Sigmoid colon (tissue), 7 donors: ENCODE data around the gene MAN2A2. TPM values are rescaled to one million over a fixed set of nuclear protein-coding genes. Genes with fewer than 3 reads are reported as not detected.

ENCODE experiments used
- DNase-seq: peaks from one replicate; pipeline ENCODE4 v3.0.0-alpha.2; 2019
- H3K27ac ChIP-seq, 4 donors: fragments of 200-600 bp; sonication (generic); one replicate each; pipeline ENCODE4 v1.5.1; 2016 to 2019; ENCODE audit warnings: mild to moderate bottlenecking in 1 of 4
- H3K27me3 ChIP-seq, 3 donors: fragments of 200-600 bp; sonication (generic); one replicate each; pipeline ENCODE4 v1.5.1; 2019; ENCODE audit warnings: mild to moderate bottlenecking in 1 of 3
- H3K36me3 ChIP-seq, 4 donors: fragments of 200-600 bp; sonication (generic); one replicate each; pipeline ENCODE4 v1.5.1; 2016 to 2019
- H3K4me1 ChIP-seq, 4 donors: fragments of 200-600 bp; sonication (generic); one replicate each; pipeline ENCODE4 v1.5.1; 2017 to 2019
- H3K4me3 ChIP-seq, 4 donors: fragments of 200-600 bp; sonication (generic); one replicate each; pipeline ENCODE4 v1.5.1; 2017 to 2019; ENCODE audit warnings: mild to moderate bottlenecking in 2 of 4, moderate library complexity in 1 of 4
- H3K9me3 ChIP-seq, 4 donors: fragments of 200-600 bp in 3 of 4; sonication (generic) in 3 of 4; one replicate each; pipeline versions ENCODE4 v1.5.1 to v1.6.1; 2013 to 2019
- CTCF ChIP-seq, 4 experiments: fragments of 450-650 bp in 3 of 4; fragments of 200-600 bp in 1 of 4; IDR thresholded peaks; one replicate each; pipeline ENCODE4 v1.5.1; 2016 to 2019; ENCODE audit warnings: antibody characterized with exemption in 4 of 4, mild to moderate bottlenecking in 3 of 4, moderate library complexity in 2 of 4
- EP300 ChIP-seq, 4 donors: sonication (generic); formaldehyde crosslinking; IDR thresholded peaks; one replicate each; pipeline ENCODE4 v1.6.1; 2017; ENCODE audit warnings: antibody characterized with exemption in 4 of 4
- POLR2A ChIP-seq, 2 donors: fragments of 450-650 bp; IDR thresholded peaks; one replicate each; pipeline ENCODE4 v1.6.1; 2016; ENCODE audit warnings: antibody characterized with exemption in 2 of 2, mild to moderate bottlenecking in 2 of 2, moderate library complexity in 2 of 2
- POLR2AphosphoS5 ChIP-seq, 4 donors: sonication (generic); formaldehyde crosslinking; IDR thresholded peaks; one replicate each; pipeline ENCODE4 v1.6.1; 2017; ENCODE audit warnings: antibody characterized with exemption in 4 of 4
- WGBS, 2 donors: extraction: QIAGEN DNeasy Blood & Tissue Kit; methylation state at CpG; one replicate each; pipeline ENCODE4 v1.1.7; 2013; 5-methylcytosine and 5-hydroxymethylcytosine counted together
- intact Hi-C: fragments of 100-400 bp; cut with DNase I; formaldehyde crosslinking; loops from one replicate; pipeline ENCODE4 v1.15.1; 2023
- polyA plus RNA-seq, 3 donors: library from polyadenylated mRNA; stranded (reverse); fragments of 200-250 nt; gene quantifications; one replicate each; pipeline ENCODE4 v1.2.3, GENCODE V29; 2013
- total RNA-seq, 4 donors: library from RNA; depleted of rRNA; stranded (reverse); fragments of >200 nt; gene quantifications; one replicate each; pipeline ENCODE4 v1.1.0, GENCODE V29; 2016
- donor health status: healthy with polysubstance abuse.
- donor health status: Bipolar disorder and iron deficiency.
- donor health status: healthy.

MAN2A2 gene
- total RNA-seq: 10 to 100 TPM; 27.2 to 57.6 (median 38.4) TPM
- 10 to 100 TPM in 1 of 3 donors, 1 to 10 TPM in 2; 3.7 to 31.0 (median 4.8) TPM for polyA plus RNA-seq

- peak within 1 kb of the TSS; percentile 68 to 81 (median 74) for H3K4me3 ChIP-seq
- H3K4me1 ChIP-seq: peaks cover 0 to 25% (median 21%) of the 10 kb centered on the region in 4 donors
- no peaks in the 10 kb centered on the region for H3K9me3 ChIP-seq
- no peak for DNase-seq
- peaks cover 20 to 33% (median 29%) of the 10 kb centered on the region in 4 donors for H3K36me3 ChIP-seq
- 1% methylated on average over 81 of the region's 81 CpGs for WGBS, 2 donors
- no peaks in the 10 kb centered on the region for H3K27me3 ChIP-seq
- H3K27ac ChIP-seq: peak within 1 kb of the TSS; percentile 93 to 98 (median 96)
- TF ChIP-seq POLR2AphosphoS5 (IDR thresholded peaks at IDR 0.05) (peak; percentile 19 to 59 (median 36)), CTCF (IDR thresholded peaks at IDR 0.05) (no peak), POLR2A (IDR thresholded peaks at IDR 0.05) (peak in 1 of 2 donors; percentile 42), EP300 (IDR thresholded peaks at IDR 0.05) (no peak)
- intact Hi-C loops: loop anchor here (1.0 to 2.0 kb wide), 2 partner anchors 29 to 92 kb away; partner anchors contain the start of genes HDDC3 and PRC1
These were observed at the start of gene MAN2A2 for GRCh38 chr15:90902840-90903732. MAN2A2 (plus strand) TSS chr15:90903302; CDS start chr15:90904208, 906 bp downstream.

- H3K27ac ChIP-seq: no peak overlapping the region
- no peak overlapping the region for H3K4me3 ChIP-seq
- no peak for DNase-seq
- no peak for TF ChIP-seq POLR2A (IDR thresholded peaks at IDR 0.05)
- no peak for TF ChIP-seq CTCF (IDR thresholded peaks at IDR 0.05)
- TF ChIP-seq POLR2AphosphoS5 (IDR thresholded peaks at IDR 0.05): no peak
- TF ChIP-seq EP300 (IDR thresholded peaks at IDR 0.05): no peak
- no peaks in the 10 kb centered on the region for H3K36me3 ChIP-seq
- intact Hi-C loops: no loop called here
- H3K9me3 ChIP-seq: no peaks in the 10 kb centered on the region
- no peaks in the 10 kb centered on the region for H3K4me1 ChIP-seq
- WGBS, 2 donors: 75 to 92% methylated on average over 9 of the region's 9 CpGs
- H3K27me3 ChIP-seq: no peaks in the 10 kb centered on the region
These were observed 48.0 kb upstream of the MAN2A2 start for GRCh38 chr15:90855139-90855538.

- H3K9me3 ChIP-seq: no peaks in the 10 kb centered on the region
- no peak for TF ChIP-seq POLR2AphosphoS5 (IDR thresholded peaks at IDR 0.05)
- TF ChIP-seq CTCF (IDR thresholded peaks at IDR 0.05): no peak
- no peak for TF ChIP-seq EP300 (IDR thresholded peaks at IDR 0.05)
- TF ChIP-seq POLR2A (IDR thresholded peaks at IDR 0.05): no peak
- no peaks in the 10 kb centered on the region for H3K27me3 ChIP-seq
- no peaks in the 10 kb centered on the region for H3K4me1 ChIP-seq
- H3K4me3 ChIP-seq: no peak overlapping the region
- H3K36me3 ChIP-seq: no peaks in the 10 kb centered on the region
- no peak overlapping the region for H3K27ac ChIP-seq
- no peak for DNase-seq
- 43 to 85% methylated on average over 8 of the region's 8 CpGs for WGBS, 2 donors
- intact Hi-C loops: no loop called here
These were observed 45.8 kb upstream of the MAN2A2 start for GRCh38 chr15:90857337-90857736.

GRCh38 chr15:90857883-90858443, 45.1 kb upstream of the MAN2A2 start:
- Histone ChIP-seq H3K27ac (no peak overlapping the region), H3K4me3 (no peak overlapping the region), H3K27me3 (no peaks in the 10 kb centered on the region), H3K9me3 (no peaks in the 10 kb centered on the region), H3K36me3 (no peaks in the 10 kb centered on the region), H3K4me1 (no peaks in the 10 kb centered on the region)
- intact Hi-C loops: no loop called here
- DNase-seq: no peak
- WGBS, 2 donors: 82 to 89% methylated on average over 8 of the region's 8 CpGs
- TF ChIP-seq POLR2AphosphoS5 (IDR thresholded peaks at IDR 0.05) (no peak), EP300 (IDR thresholded peaks at IDR 0.05) (no peak), CTCF (IDR thresholded peaks at IDR 0.05) (no peak)
